DND-41 (cell line): ENCODE measurements around the gene TAOK1.

Source experiments
- CTCF ChIP-seq: IDR thresholded peaks from 2 replicates; pipeline ENCODE4 v1.5.1; 2012; ENCODE audit warnings: borderline replicate concordance, low read length, moderate library complexity, mild to moderate bottlenecking; ENCODE audit not compliant: poor library complexity, severe bottlenecking; ENCODE audit errors: extremely low read depth
- EZH2 ChIP-seq: IDR thresholded peaks from 3 replicates; pipeline ENCODE4 v1.6.1; 2012; ENCODE audit warnings: borderline replicate concordance, low read depth, mild to moderate bottlenecking, moderate library complexity, low read length, inconsistent platforms; ENCODE audit not compliant: severe bottlenecking

GRCh38 chr17:29369831-29370735, 20.1 kb upstream of the TAOK1 start:
- no peak for TF ChIP-seq EZH2
- TF ChIP-seq CTCF, result peak; percentile 86
